NB4 (cell line): ENCODE data around the gene IFT81.

Experiments used
- POLR2A ChIP-seq: IDR thresholded peaks from 2 replicates; pipeline ENCODE4 v1.6.1; 2011; ENCODE audit warnings: mild to moderate bottlenecking; ENCODE audit not compliant: insufficient read length; ENCODE audit errors: extremely low read depth
- TF ChIP-seq, protein P1 (sequence below): IDR thresholded peaks from one replicate; pipeline ENCODE4 v1.5.1; 2012; ENCODE audit warnings: low read depth, low read length

GRCh38 chr12:110244829-110245228 is 120.7 kb downstream of the IFT81 start:
- TF ChIP-seq, protein P1, sequence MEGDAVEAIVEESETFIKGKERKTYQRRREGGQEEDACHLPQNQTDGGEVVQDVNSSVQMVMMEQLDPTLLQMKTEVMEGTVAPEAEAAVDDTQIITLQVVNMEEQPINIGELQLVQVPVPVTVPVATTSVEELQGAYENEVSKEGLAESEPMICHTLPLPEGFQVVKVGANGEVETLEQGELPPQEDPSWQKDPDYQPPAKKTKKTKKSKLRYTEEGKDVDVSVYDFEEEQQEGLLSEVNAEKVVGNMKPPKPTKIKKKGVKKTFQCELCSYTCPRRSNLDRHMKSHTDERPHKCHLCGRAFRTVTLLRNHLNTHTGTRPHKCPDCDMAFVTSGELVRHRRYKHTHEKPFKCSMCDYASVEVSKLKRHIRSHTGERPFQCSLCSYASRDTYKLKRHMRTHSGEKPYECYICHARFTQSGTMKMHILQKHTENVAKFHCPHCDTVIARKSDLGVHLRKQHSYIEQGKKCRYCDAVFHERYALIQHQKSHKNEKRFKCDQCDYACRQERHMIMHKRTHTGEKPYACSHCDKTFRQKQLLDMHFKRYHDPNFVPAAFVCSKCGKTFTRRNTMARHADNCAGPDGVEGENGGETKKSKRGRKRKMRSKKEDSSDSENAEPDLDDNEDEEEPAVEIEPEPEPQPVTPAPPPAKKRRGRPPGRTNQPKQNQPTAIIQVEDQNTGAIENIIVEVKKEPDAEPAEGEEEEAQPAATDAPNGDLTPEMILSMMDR = no peak
- TF ChIP-seq POLR2A = no peak
